Lower lobe of right lung (tissue), 2 donors: Measurements from ENCODE around the gene FBRSL1. TPM values are rescaled to one million over a fixed set of nuclear protein-coding genes. Genes with fewer than 3 reads are reported as not detected.

ENCODE experiments used
- ATAC-seq, 2 donors: fragments of 200-7000 bp; cut with Tn5 transposase; one replicate each; pipeline ENCODE4 v1.9.1; 2020 to 2022; ENCODE audit warnings: mild to moderate bottlenecking in 2 of 2, moderate library complexity in 2 of 2
- DNase-seq: peaks from one replicate; pipeline ENCODE4 v3.0.0-alpha.2; 2020
- H3K27ac ChIP-seq: fragments of 200-600 bp; one replicate; pipeline ENCODE4 v1.8.0; 2022
- H3K27me3 ChIP-seq: fragments of 200-600 bp; one replicate; pipeline ENCODE4 v1.8.0; 2022; ENCODE audit warnings: low read depth
- H3K36me3 ChIP-seq: fragments of 200-600 bp; one replicate; pipeline ENCODE4 v1.8.0; 2022; ENCODE audit warnings: mild to moderate bottlenecking
- H3K4me1 ChIP-seq: fragments of 200-600 bp; one replicate; pipeline ENCODE4 v1.8.0; 2022
- H3K4me3 ChIP-seq: fragments of 200-600 bp; one replicate; pipeline ENCODE4 v1.8.0; 2022; ENCODE audit warnings: mild to moderate bottlenecking
- H3K9me3 ChIP-seq: fragments of 200-600 bp; one replicate; pipeline ENCODE4 v1.8.0; 2022
- CTCF ChIP-seq: fragments of 200-600 bp; IDR thresholded peaks from one replicate; pipeline ENCODE4 v1.8.0; 2022; ENCODE audit warnings: antibody characterized with exemption, mild to moderate bottlenecking
- intact Hi-C: fragments of 100-400 bp; cut with DNase I; formaldehyde crosslinking; loops from one replicate; pipeline ENCODE4 v1.11.0; 2022
- total RNA-seq: library from RNA; stranded (reverse); fragmentation: NEBNext Ultra II Directional; extraction: Animal tissue kit (Norgen Biotek cat#: 25700); gene quantifications from one replicate; pipeline ENCODE4 v1.2.1, GENCODE V29; 2021
- donor health status: DM: no; HTN: yes; CAD: no; lungs with severe emphysema.

FBRSL1 gene
- total RNA-seq, 1 donor from 2014 or later: 47.6 TPM

- H3K9me3 ChIP-seq: no peaks in the 10 kb centered on the region
- peak; percentile 54 to 61 for ATAC-seq
- H3K4me3 ChIP-seq: peak overlapping the region; percentile 77
- H3K36me3 ChIP-seq: peaks cover 4% of the 10 kb centered on the region
- H3K4me1 ChIP-seq: peaks cover 50% of the 10 kb centered on the region
- intact Hi-C loops: no loop called here
- H3K27ac ChIP-seq: peak overlapping the region; percentile 86
- DNase-seq: peak; percentile 78
- H3K27me3 ChIP-seq: no peaks in the 10 kb centered on the region
- no peak for TF ChIP-seq CTCF
Measured at GRCh38 chr12:132489078-132489601, 811 bp upstream of the FBRSL1 start.

GRCh38 chr12:132490422-132491137, 629 bp downstream of the FBRSL1 start:
- peak overlapping the region; percentile 60 for H3K27ac ChIP-seq
- ATAC-seq (no peak), DNase-seq (no peak)
- no peaks in the 10 kb centered on the region for H3K9me3 ChIP-seq
- intact Hi-C loops: no loop called here
- TF ChIP-seq CTCF: no peak
- peak overlapping the region; percentile 76 for H3K4me3 ChIP-seq
- H3K4me1 ChIP-seq: peaks cover 64% of the 10 kb centered on the region
- H3K36me3 ChIP-seq: peaks cover 4% of the 10 kb centered on the region
- no peaks in the 10 kb centered on the region for H3K27me3 ChIP-seq

- intact Hi-C loops: no loop called here
- peaks cover 4% of the 10 kb centered on the region for H3K36me3 ChIP-seq
- ATAC-seq (peak in 1 of 2 donors; percentile 5), DNase-seq (no peak)
- H3K4me3 ChIP-seq: peak overlapping the region; percentile 76
- H3K4me1 ChIP-seq: peaks cover 71% of the 10 kb centered on the region
- H3K27me3 ChIP-seq: no peaks in the 10 kb centered on the region
- no peaks in the 10 kb centered on the region for H3K9me3 ChIP-seq
- TF ChIP-seq CTCF: no peak
- H3K27ac ChIP-seq: peak overlapping the region; percentile 60
Measured at GRCh38 chr12:132491138-132491663, 1.2 kb downstream of the FBRSL1 start.

GRCh38 chr12:132491761-132492378, 1.9 kb downstream of the FBRSL1 start:
- no peaks in the 10 kb centered on the region for H3K9me3 ChIP-seq
- DNase-seq (no peak), ATAC-seq (no peak)
- intact Hi-C loops: no loop called here
- H3K36me3 ChIP-seq: peaks cover 4% of the 10 kb centered on the region
- H3K27ac ChIP-seq: no peak overlapping the region
- peaks cover 77% of the 10 kb centered on the region for H3K4me1 ChIP-seq
- no peaks in the 10 kb centered on the region for H3K27me3 ChIP-seq
- peak overlapping the region; percentile 76 for H3K4me3 ChIP-seq
- TF ChIP-seq CTCF: no peak

- intact Hi-C loops: no loop called here
- no peak overlapping the region for H3K4me3 ChIP-seq
- no peaks in the 10 kb centered on the region for H3K9me3 ChIP-seq
- H3K27me3 ChIP-seq: no peaks in the 10 kb centered on the region
- TF ChIP-seq CTCF: no peak
- H3K27ac ChIP-seq: no peak overlapping the region
- H3K36me3 ChIP-seq: peaks cover 4% of the 10 kb centered on the region
- DNase-seq (no peak), ATAC-seq (no peak)
- peaks cover 83% of the 10 kb centered on the region for H3K4me1 ChIP-seq
Measured at GRCh38 chr12:132492522-132492921, 2.6 kb downstream of the FBRSL1 start.
